Upper lobe of left lung (tissue), 4 donors: ENCODE data around the gene TBX18.

ENCODE experiments used
- CTCF ChIP-seq, 6 experiments: fragments of 450-650 bp in 4 of 6; fragments of 200-600 bp in 2 of 6; sonication (generic) in 2 of 6; IDR thresholded peaks; one replicate each; pipeline ENCODE4 v1.5.1; 2016 to 2019; ENCODE audit warnings: antibody characterized with exemption in 6 of 6
- POLR2A ChIP-seq, 4 donors: fragments of 450-650 bp; IDR thresholded peaks; one replicate each; pipeline ENCODE4 v1.5.1; 2016 to 2017; ENCODE audit warnings: antibody characterized with exemption in 4 of 4, mild to moderate bottlenecking in 2 of 4
- POLR2AphosphoS5 ChIP-seq, 2 donors: sonication (generic); formaldehyde crosslinking; IDR thresholded peaks; one replicate each; pipeline ENCODE4 v1.5.1; 2017; ENCODE audit warnings: antibody characterized with exemption in 2 of 2

GRCh38 chr6:84641076-84641475 lies 123.3 kb downstream of the TBX18 start:
- TF ChIP-seq POLR2A (IDR thresholded peaks at IDR 0.05) (no peak), POLR2AphosphoS5 (IDR thresholded peaks at IDR 0.05) (no peak), CTCF (IDR thresholded peaks at IDR 0.05) (no peak)
